HG03095 (cell line): ENCODE data around the gene EIF4EBP2.

Source experiments
- ATAC-seq: cut with Tn5 transposase; IDR thresholded peaks from one replicate; pipeline ENCODE4 v1.9.1; 2021; ENCODE audit warnings: moderate library complexity; ENCODE audit not compliant: unreplicated experiment

Gene EIF4EBP2

GRCh38 chr10:70376436-70377378 lies 27.2 kb upstream of the EIF4EBP2 start:
- no peak for ATAC-seq

- no peak for ATAC-seq
Measured at GRCh38 chr10:70378122-70378521, 25.8 kb upstream of the EIF4EBP2 start.

- no peak for ATAC-seq
Measured at GRCh38 chr10:70379581-70380176, 24.3 kb upstream of the EIF4EBP2 start.

GRCh38 chr10:70380350-70381135 lies 23.4 kb upstream of the EIF4EBP2 start:
- no peak for ATAC-seq

GRCh38 chr10:70381471-70382421 lies 22.2 kb upstream of the EIF4EBP2 start:
- ATAC-seq: peak; percentile 23

GRCh38 chr10:70391654-70392053 lies 12.3 kb upstream of the EIF4EBP2 start:
- ATAC-seq: no peak

- ATAC-seq: no peak
Measured at GRCh38 chr10:70396140-70396539, 7.8 kb upstream of the EIF4EBP2 start.

GRCh38 chr10:70399177-70399576 lies 4.8 kb upstream of the EIF4EBP2 start:
- ATAC-seq: no peak

- ATAC-seq: peak; percentile 6
Measured at GRCh38 chr10:70403483-70404035, 386 bp upstream of the EIF4EBP2 start.

GRCh38 chr10:70404787-70405036 lies 767 bp downstream of the EIF4EBP2 start:
- ATAC-seq: no peak

- ATAC-seq: peak; percentile 45
Measured at GRCh38 chr10:70405037-70405824, 1.3 kb downstream of the EIF4EBP2 start.

- ATAC-seq: no peak
Measured at GRCh38 chr10:70409772-70410171, 5.8 kb downstream of the EIF4EBP2 start.

GRCh38 chr10:70410608-70411007 lies 6.7 kb downstream of the EIF4EBP2 start:
- no peak for ATAC-seq

- no peak for ATAC-seq
Measured at GRCh38 chr10:70412356-70412755, 8.4 kb downstream of the EIF4EBP2 start.

GRCh38 chr10:70417568-70417967 lies 13.6 kb downstream of the EIF4EBP2 start:
- ATAC-seq: no peak

- ATAC-seq: no peak
Measured at GRCh38 chr10:70418229-70418628, 14.3 kb downstream of the EIF4EBP2 start.

GRCh38 chr10:70418713-70419112 lies 14.8 kb downstream of the EIF4EBP2 start:
- ATAC-seq: no peak

GRCh38 chr10:70424320-70424719 lies 20.4 kb downstream of the EIF4EBP2 start:
- ATAC-seq: no peak

GRCh38 chr10:70425096-70425495 lies 21.2 kb downstream of the EIF4EBP2 start:
- ATAC-seq: no peak

- ATAC-seq: no peak
Measured at GRCh38 chr10:70426823-70427222, 22.9 kb downstream of the EIF4EBP2 start.
